GM06990 (cell line): ENCODE results near the gene OR1I1.

Experiments used
- DNase-seq: peaks from one replicate; pipeline ENCODE4 v3.0.0-alpha.2; 2011; ENCODE audit not compliant: insufficient read length; ENCODE audit errors: extremely low read depth
- H3K27me3 ChIP-seq: replicated peaks from 2 replicates; pipeline ENCODE4 v1.6.0; 2011; ENCODE audit warnings: low read length; ENCODE audit not compliant: control insufficient read depth, insufficient read depth
- H3K36me3 ChIP-seq: 2 replicates; pipeline ENCODE4 v1.5.1; 2011; ENCODE audit warnings: low read length; ENCODE audit not compliant: control insufficient read depth, insufficient read depth
- H3K4me3 ChIP-seq: replicated peaks from 2 replicates; pipeline ENCODE4 v1.5.1; 2011; ENCODE audit warnings: low read depth, mild to moderate bottlenecking, control low read depth, low read length
- CTCF ChIP-seq: IDR thresholded peaks from 2 replicates; pipeline ENCODE4 v1.5.1; 2011; ENCODE audit warnings: low read length, control low read depth, mild to moderate bottlenecking, inconsistent platforms; ENCODE audit not compliant: insufficient read depth, poor library complexity, severe bottlenecking

OR1I1 gene

GRCh38 chr19:15116856-15117255 is 34.8 kb downstream of the OR1I1 start:
- TF ChIP-seq CTCF = no peak
- no peak for DNase-seq
- Histone ChIP-seq H3K36me3 (peaks cover 22% of the 10 kb centered on the region), H3K4me3 (no peak overlapping the region), H3K27me3 (no peaks in the 10 kb centered on the region)

- Histone ChIP-seq H3K36me3 (peaks cover 25% of the 10 kb centered on the region), H3K4me3 (no peak overlapping the region), H3K27me3 (no peaks in the 10 kb centered on the region)
- TF ChIP-seq CTCF = no peak
- no peak for DNase-seq
Measured at GRCh38 chr19:15118248-15118647, 36.2 kb downstream of the OR1I1 start.

GRCh38 chr19:15118789-15119494 is 36.9 kb downstream of the OR1I1 start:
- Histone ChIP-seq H3K36me3 (peaks cover 25% of the 10 kb centered on the region), H3K4me3 (no peak overlapping the region), H3K27me3 (no peaks in the 10 kb centered on the region)
- DNase-seq = no peak
- no peak for TF ChIP-seq CTCF

- peaks cover 25% of the 10 kb centered on the region for H3K36me3 ChIP-seq
- TF ChIP-seq CTCF = no peak
- no peak overlapping the region for H3K4me3 ChIP-seq
- H3K27me3 ChIP-seq = no peaks in the 10 kb centered on the region
- DNase-seq = no peak
Measured at GRCh38 chr19:15120135-15121026, 38.4 kb downstream of the OR1I1 start.

- DNase-seq = no peak
- no peak for TF ChIP-seq CTCF
- Histone ChIP-seq H3K27me3 (no peaks in the 10 kb centered on the region), H3K36me3 (peaks cover 15% of the 10 kb centered on the region), H3K4me3 (no peak overlapping the region)
Measured at GRCh38 chr19:15122331-15123030, 40.5 kb downstream of the OR1I1 start.
